Adrenal gland (tissue), 5 donors: ENCODE data around the gene ELL.

Source experiments
- CTCF ChIP-seq, 6 experiments: fragments of 450-650 bp in 4 of 6; fragments of 200-600 bp in 2 of 6; sonication (generic) in 1 of 6; IDR thresholded peaks; 1 replicate in 5 of 6; 2 replicates in 1 of 6; pipeline versions ENCODE4 v1.5.1 to v1.8.0; 2016 to 2021; ENCODE audit warnings: antibody characterized with exemption in 6 of 6, mild to moderate bottlenecking in 2 of 6, moderate library complexity in 1 of 6
- POLR2A ChIP-seq, 2 donors: fragments of 450-650 bp; IDR thresholded peaks; one replicate each; pipeline ENCODE4 v1.6.1; 2017; ENCODE audit warnings: antibody characterized with exemption in 2 of 2, mild to moderate bottlenecking in 2 of 2, moderate library complexity in 1 of 2
- donor health status: DM: no; HTN: no; CAD: no.

DNA sequence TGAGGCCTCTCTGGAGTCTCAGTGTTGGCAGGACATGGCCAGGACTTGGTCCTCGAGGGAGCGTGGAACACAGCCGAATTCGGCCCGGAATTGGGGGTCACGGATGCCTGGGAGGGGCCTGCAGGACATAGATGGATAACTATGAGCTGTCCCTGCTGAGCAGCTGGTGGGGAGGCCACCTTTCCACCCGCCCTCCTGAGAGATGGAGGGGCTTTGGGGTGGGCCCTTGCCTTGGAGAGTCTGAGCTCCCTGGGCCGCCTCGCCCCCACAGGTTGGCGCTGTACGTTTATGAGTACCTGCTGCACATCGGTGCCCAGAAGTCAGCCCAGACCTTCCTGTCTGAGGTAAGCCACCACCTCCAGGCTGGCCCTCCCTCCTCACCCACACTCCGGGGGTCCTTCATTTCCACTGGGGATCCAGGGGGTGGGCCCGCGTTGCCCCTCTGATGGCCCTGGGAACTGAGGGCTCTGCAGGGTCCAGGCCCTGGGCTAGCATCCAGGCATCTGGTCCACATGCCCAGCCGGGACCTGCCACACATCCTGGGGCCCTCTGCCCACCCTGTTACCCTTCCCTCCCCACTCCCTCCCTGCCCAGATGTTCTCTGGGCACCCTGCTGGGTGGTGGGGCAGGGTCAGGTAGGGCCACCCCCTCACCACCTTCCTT is 94.7 kb downstream of the ELL start:
- no peak for TF ChIP-seq CTCF (IDR thresholded peaks at IDR 0.05)
- TF ChIP-seq POLR2A (IDR thresholded peaks at IDR 0.05): no peak
